Stimulated activated naive CD8-positive, alpha-beta T cell treated with anti-CD3 and anti-CD28 coated beads, Interleukin-15, Interleukin-2, amounts not matched to agents 100 U/mL and 50 U/mL, for 24 hours (primary cell): ENCODE data around the gene RNF183.
A peak's percentile ranks its signal among the peaks of the same experiment; 100 is the strongest.
"Not testable (repeated sequence)": the region's sequence is repeated elsewhere in the genome, so short reads cannot be mapped to it uniquely, and the experiment has no call there.

ENCODE experiments used
- ATAC-seq: fragments of 150-1000 bp; cut with Tn5 transposase; one replicate; pipeline ENCODE4 v1.10.0; 2021
- DNase-seq: peaks from one replicate; pipeline ENCODE4 v3.0.0; 2021

Gene RNF183

DNA sequence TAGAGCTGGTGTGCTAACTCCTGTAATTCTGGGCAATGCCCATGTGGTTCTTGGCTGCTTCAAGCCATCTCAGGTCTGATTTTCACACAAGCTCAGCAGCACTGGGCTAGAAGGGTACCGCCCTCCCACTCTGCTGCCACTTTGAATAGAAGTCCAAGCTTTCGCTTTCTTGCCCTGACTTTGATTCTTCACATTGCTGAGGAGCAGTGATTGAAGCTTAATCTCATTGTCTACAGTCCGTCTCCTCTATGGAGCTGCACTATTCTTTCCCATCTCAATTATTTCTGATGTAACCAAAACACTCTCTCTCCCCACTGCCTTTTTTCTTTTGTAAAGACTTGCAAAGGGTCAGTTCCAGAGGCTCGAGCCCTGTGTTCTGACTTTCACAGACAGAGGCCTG, 12.9 kb upstream of the RNF183 start:
- DNase-seq (no peak), ATAC-seq (no peak)

DNA sequence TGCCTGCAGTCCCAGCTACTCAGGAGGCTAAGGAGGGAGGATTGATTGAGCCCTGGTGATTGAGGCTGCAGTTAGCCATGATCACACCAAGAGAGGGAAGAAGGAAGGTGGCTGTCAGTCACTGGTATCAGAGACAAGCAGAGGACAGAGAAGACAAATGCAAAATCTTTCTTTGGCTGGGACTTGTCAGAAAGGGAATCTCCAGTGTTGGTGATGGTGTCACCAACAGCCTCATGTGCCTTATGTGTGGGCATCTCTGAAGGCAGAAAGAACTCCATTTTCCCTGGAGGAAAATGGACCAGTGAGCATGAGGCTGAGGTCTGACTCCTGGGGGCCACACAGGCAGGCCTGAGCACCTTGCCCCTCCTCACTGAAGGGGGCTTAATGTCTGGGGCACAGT, 12.1 kb upstream of the RNF183 start:
- no peak for DNase-seq
- ATAC-seq, result no peak

GRCh38 chr9:113313261-113313660, 10.1 kb upstream of the RNF183 start:
- ATAC-seq (no peak), DNase-seq (no peak)

GRCh38 chr9:113311961-113312360, 8.8 kb upstream of the RNF183 start:
- no peak for ATAC-seq
- DNase-seq, result no peak

DNA sequence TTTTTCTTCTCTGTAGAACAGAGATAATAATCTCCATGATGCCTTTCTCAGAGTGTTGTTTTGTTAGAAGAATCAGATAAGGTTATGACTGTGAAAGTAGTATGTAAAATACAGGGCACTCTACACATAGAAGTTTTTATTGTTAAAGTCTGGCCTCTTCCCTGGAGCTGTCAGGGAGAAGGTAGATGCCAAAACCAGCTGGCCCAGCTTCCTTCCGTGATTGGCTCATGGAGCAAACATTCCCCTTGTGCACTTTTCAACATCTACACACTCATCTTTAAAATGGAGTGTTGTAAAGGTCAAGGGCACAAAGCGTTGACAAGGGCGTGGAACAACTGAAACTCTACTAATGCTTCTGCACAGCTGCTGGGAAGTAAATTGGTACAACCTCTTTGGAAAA, 7.4 kb upstream of the RNF183 start:
- DNase-seq, result no peak
- ATAC-seq, result no peak

DNA sequence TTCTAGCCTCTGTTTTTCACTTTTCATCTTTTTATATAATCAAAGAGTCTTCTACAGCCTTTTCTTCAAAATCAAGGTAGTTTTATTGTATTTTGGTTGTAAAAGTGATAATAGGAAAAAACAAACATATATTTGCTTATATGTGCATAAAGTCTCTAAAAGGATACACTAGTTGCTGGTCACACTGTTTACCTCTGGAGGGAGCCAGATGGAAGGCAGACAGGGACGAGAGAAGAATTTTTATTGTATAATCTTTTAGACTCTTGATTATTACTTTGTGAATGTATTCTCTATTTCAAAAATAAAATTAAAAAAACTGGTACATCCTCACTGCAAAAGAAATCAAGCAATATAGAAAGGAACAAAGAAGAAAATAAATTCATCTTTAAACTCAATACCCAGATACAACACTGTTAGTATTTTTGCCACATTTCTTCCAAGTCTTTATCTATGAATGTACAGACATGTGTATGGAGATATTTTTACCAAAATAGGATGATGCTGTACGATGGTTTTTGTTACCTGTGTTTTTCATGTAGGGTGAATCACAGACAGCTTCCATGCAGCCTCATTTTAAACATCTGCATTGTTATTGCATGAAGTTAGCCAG, 6.1 kb upstream of the RNF183 start:
- DNase-seq (no peak), ATAC-seq (peak; percentile 68)

DNA sequence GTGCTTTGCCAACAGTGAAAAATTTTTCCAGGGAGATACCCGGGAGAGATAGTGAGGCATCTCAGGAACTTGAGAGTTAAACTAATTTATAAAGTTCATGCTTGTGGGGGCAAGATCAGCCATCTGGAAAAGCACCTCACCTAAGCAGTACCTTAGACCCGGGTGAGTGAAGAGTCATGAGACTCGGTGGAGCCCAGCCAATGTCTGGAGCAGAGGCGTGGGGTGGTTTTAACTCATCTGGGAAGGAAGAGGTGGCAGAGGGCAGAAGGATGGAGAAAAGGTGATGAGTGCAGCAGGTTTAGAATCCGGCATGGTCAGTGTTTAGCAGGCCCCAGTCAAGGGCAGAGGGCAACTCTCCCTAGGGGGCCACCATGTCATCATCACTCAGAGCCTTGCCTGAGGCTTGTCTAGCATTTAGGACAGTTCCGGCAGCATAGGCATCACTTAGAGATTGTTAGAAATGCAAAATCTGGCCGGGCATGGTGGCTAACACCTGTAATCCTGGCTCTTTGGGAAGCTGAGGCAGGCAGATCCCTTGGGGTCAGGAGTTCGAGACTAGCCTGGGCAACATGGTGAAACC, 4.3 kb upstream of the RNF183 start:
- DNase-seq (no peak), ATAC-seq (no peak)

- DNase-seq (no peak), ATAC-seq (no peak)
Observed at GRCh38 chr9:113306566-113306965, 3.4 kb upstream of the RNF183 start.

DNA sequence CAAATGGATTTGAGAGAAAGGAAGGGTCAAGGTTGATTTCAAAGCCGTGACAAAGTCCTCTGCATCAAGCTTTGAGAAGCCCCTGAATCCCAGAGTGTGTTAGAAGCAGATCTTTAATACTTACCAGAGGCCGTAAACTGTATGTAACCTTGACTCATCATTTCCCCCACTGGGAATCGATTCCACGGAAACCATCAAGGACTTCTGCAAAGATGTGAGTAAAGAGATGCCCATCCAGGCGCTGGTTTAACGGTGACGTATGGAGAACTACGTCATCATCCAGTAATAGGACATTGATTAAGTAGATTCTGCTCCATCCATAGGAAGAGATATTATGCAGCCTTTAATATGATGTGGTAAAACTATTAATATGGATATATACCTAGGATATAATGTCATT, 1.6 kb downstream of the RNF183 start:
- ATAC-seq (no peak), DNase-seq (no peak)

DNA sequence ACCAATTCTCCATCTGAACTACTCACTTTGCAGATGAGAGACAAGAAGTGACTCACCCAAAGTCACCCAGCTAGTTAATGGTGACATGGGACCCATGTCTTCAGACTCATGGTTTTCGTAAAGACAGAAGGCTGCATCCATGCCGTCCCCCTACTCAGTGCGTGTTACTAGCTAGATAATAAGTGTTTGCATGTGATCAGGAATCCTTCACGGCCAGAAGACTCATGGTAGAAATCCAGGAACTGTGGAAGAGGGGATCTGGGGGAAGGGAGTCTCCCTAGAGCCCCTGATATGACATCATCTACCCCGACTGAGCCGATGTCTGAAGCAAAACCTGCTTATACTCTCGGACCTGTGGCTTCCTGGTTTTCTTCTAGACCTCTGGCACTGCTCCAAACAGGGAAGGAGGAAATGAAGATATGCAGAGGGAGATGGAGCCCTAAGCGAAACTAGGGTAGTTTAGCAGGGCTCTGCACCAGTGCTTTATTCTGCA, 3.3 kb downstream of the RNF183 start:
- no peak for ATAC-seq
- DNase-seq, result no peak

- ATAC-seq (no peak), DNase-seq (no peak)
Observed at GRCh38 chr9:113298924-113299770, 4.0 kb downstream of the RNF183 start.

DNA sequence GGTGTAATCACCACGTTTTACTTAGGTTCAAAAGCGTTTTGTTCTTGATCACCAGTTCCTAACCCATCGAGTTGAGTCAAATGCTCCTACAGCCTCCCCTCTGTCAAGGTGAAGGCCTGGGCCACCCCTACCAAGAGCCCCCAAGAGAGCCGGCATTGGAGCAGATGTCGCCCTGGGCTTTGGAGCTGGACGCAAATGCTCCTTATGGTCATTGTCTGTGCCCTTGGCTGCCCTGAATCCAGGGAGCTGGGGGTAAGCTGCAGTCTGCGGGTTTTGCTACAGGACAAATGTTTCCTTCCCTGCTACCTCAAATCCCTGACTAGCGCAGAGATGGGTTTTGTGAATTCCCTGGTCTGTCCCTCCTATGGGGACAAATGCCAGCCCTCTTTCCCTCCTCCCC, 4.9 kb downstream of the RNF183 start:
- no peak for DNase-seq
- no peak for ATAC-seq

- DNase-seq (no peak), ATAC-seq (no peak)
Observed at GRCh38 chr9:113296796-113297558, 6.2 kb downstream of the RNF183 start.

DNA sequence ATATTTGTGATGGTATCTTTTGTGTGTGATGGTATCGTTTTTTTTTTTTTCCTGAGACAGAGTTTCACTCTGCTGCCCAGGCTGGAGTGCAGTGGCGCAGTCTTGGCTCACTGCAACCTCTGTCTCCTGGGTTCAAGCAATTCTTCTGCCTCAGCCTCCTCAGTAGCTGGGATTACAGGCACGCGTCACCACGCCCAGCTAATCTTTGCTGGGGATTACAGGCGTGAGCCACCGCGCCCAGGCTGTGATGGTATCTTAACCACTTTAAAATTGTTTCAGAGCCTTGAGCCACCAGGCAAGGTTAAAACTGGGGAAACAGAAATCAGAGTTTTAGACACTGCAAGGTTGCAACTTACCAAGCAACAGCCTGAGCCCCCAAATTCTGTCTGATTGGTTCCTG, 6.9 kb downstream of the RNF183 start:
- not testable (repeated sequence) for DNase-seq, ATAC-seq

- ATAC-seq, result no peak
Observed at GRCh38 chr9:113293285-113293878, 9.8 kb downstream of the RNF183 start.

GRCh38 chr9:113290052-113290607, 13.0 kb downstream of the RNF183 start:
- ATAC-seq, result no peak
- no peak for DNase-seq

More at GRCh38 chr9:113293285-113293878, 9.8 kb downstream of the RNF183 start:
- no peak for DNase-seq

- ATAC-seq (no peak), DNase-seq (no peak)
Observed at GRCh38 chr9:113289091-113289490, 14.1 kb downstream of the RNF183 start.

- no peak for ATAC-seq
- no peak for DNase-seq
Observed at GRCh38 chr9:113281356-113281755, 21.8 kb downstream of the RNF183 start.

DNA sequence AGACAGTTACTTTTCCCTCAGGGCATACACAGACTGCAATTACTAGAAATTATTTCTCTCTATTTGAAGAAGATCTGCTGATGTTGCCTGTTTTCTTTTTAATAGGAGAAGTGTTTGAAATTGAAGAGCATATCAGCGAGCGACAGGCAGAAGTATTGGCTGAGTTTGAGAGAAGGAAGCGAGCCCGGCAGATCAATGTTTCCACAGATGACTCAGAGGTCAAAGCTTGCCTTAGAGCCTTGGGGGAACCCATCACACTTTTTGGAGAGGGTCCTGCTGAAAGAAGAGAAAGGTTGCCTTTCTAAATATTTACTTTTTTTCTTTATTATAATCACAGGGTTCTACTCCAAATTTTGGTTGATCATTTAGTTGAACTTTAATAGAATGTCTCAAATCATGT, 24.3 kb downstream of the RNF183 start:
- DNase-seq (no peak), ATAC-seq (no peak)

GRCh38 chr9:113275157-113276131, 27.7 kb downstream of the RNF183 start, which contains the start of the genes CDC26 and PRPF4:
CDC26 (minus strand) TSS chr9:113275572; CDS start chr9:113272507, 3,065 bp downstream.
PRPF4 (plus strand) TSS chr9:113275658; CDS start chr9:113275744, 86 bp downstream.
- ATAC-seq (peak; percentile 97), DNase-seq (peak; percentile 97)
